ENCODE data around the gene DUSP6. TPM values are rescaled to one million over a fixed set of nuclear protein-coding genes. Genes with fewer than 3 reads are reported as not detected.

Gene DUSP6
- total and polyA plus RNA-seq, 7 donors = 27.0 to 39.7 (median 33.2) TPM

DNA sequence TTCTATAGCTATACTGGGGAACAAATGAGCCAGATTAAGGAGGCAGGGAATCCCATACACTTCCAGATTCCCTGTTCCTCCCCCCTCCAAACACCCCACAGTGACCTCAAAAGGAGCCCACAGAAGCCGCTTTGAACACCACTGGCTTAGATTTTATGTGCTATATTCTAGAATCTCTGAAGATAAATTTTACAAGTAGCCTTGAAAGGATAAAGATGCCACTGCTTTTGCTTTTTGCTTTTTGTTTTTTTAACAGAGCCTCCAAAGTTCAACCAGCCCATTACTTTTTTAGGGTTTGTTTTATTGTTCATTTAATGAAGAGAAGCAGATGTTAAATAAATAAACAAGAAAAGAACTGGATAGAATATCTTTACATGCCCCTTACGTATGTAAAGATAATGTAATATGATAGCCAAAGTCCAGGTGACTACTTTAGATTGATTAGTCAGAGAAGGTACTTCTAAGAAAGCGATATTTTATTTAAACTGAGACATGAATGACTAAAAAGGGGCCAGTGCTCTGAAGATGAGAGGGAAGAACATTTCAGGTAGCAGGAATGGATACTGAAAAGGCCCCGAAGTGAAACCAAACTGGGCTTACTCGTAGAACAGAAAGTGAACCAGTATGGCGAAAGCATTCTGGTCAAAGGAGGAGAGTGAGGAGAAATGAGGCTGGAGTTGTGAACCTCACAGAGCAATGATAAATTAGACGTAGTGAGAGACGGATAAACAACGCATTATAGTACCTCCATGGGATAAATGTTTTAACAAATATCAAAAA, 44.6 kb downstream of the DUSP6 start:
- H3K4me3 ChIP-seq = no peak overlapping the region
- H3K4me1 ChIP-seq = no peaks in the 10 kb centered on the region
- H3K27ac ChIP-seq = no peak overlapping the region
- H3K36me3 ChIP-seq = no peaks in the 10 kb centered on the region
- H3K27me3 ChIP-seq = no peaks in the 10 kb centered on the region
- DNase-seq = no peak
- intact Hi-C loops (cut with DNase I) = no loop called here
- no peaks in the 10 kb centered on the region for H3K9me3 ChIP-seq
- WGBS, 2 donors = 86 to 87% methylated on average over 9 of the region's 9 CpGs
- no peak for TF ChIP-seq POLR2AphosphoS5 (IDR thresholded peaks at IDR 0.05)
- no peak for TF ChIP-seq POLR2A (IDR thresholded peaks at IDR 0.05)
- no peak for TF ChIP-seq EP300 (IDR thresholded peaks at IDR 0.05)
- TF ChIP-seq, protein P1, sequence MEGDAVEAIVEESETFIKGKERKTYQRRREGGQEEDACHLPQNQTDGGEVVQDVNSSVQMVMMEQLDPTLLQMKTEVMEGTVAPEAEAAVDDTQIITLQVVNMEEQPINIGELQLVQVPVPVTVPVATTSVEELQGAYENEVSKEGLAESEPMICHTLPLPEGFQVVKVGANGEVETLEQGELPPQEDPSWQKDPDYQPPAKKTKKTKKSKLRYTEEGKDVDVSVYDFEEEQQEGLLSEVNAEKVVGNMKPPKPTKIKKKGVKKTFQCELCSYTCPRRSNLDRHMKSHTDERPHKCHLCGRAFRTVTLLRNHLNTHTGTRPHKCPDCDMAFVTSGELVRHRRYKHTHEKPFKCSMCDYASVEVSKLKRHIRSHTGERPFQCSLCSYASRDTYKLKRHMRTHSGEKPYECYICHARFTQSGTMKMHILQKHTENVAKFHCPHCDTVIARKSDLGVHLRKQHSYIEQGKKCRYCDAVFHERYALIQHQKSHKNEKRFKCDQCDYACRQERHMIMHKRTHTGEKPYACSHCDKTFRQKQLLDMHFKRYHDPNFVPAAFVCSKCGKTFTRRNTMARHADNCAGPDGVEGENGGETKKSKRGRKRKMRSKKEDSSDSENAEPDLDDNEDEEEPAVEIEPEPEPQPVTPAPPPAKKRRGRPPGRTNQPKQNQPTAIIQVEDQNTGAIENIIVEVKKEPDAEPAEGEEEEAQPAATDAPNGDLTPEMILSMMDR (IDR thresholded peaks at IDR 0.05) = no peak

DNA sequence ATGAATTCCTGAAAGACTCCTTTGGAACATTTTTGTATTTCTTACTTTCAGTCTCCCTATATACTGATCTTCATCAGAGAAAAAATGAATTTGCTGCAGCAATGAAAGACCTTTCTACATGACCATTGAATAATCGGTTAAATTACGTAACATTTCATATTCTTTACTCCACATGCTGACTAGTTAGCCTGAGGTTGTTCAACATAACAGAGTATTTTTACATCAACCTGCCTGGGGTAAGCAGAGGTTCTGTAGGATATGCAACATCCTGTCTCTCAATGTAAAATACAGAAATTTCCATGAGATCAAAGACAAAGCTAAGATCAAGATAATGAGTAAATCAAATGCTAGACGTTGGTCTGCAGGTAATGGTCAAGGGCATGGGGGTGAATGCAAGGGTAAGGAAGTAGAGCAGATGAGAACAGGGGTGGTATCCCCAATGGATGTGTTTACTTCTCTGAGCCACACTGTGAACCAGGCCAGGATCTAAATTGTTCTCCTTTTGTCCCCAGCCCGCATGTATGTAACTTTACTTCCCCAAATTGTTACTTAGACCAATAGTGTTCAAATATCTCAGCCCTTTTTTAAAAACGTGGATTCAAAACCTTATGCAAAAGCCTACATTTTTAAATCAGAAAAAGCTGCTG, 45.4 kb downstream of the DUSP6 start:
- Histone ChIP-seq H3K27ac (no peak overlapping the region), H3K9me3 (no peaks in the 10 kb centered on the region), H3K4me1 (no peaks in the 10 kb centered on the region), H3K36me3 (no peaks in the 10 kb centered on the region), H3K4me3 (no peak overlapping the region), H3K27me3 (no peaks in the 10 kb centered on the region)
- TF ChIP-seq POLR2A (IDR thresholded peaks at IDR 0.05) (no peak), POLR2AphosphoS5 (IDR thresholded peaks at IDR 0.05) (no peak), EP300 (IDR thresholded peaks at IDR 0.05) (no peak)
- DNase-seq = no peak
- 73 to 83% methylated on average over 5 of the region's 5 CpGs for WGBS, 2 donors
- intact Hi-C loops (cut with DNase I) = no loop called here

DNA sequence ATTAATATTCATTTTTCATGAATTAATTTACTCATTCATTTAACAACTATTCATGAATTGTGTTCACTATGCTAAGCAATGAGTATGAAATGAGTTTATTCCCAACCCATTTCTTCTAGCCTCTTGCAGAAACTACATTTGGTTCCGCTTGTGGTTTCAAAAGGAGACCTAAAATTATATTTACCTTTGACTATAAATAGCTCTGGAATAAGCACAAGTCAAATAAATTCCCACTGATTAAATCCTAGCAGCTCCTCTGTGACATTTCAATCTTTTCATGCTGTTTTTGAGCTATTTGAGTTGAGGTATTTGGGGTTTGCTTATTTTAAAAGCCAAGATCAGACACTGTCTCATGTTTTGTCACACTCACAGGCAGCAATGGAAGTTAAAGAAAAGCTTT, 46.9 kb downstream of the DUSP6 start:
- 54 to 65% methylated on average over 1 of the region's 1 CpG for WGBS, 2 donors
- Histone ChIP-seq H3K36me3 (no peaks in the 10 kb centered on the region), H3K4me1 (no peaks in the 10 kb centered on the region), H3K9me3 (no peaks in the 10 kb centered on the region), H3K27me3 (no peaks in the 10 kb centered on the region), H3K27ac (no peak overlapping the region), H3K4me3 (no peak overlapping the region)
- intact Hi-C loops (cut with DNase I) = no loop called here
- no peak for DNase-seq
- no peak for TF ChIP-seq POLR2A (IDR thresholded peaks at IDR 0.05)
- TF ChIP-seq, protein P1 (IDR thresholded peaks at IDR 0.05) = no peak
- TF ChIP-seq EP300 (IDR thresholded peaks at IDR 0.05) = no peak
- no peak for TF ChIP-seq POLR2AphosphoS5 (IDR thresholded peaks at IDR 0.05)

DNA sequence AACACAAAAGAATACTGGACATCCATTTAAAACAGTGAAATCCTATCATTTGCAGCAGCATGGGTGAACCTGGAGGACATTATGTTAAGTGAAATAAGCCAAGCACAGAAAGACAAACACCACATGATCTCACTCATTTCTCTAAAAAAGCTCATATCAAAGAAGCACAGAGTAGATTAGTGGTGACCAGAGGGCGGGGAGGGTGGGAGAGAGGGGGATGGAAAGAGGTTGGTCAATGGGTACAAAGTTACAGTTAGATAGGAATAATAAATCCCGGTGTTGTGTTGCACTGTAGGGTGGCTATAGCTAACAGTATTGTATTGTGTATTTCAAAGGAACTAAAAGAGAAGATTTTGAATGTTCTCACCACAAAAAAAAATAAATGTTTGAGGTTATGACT, 52.4 kb downstream of the DUSP6 start:
- intact Hi-C loops (cut with DNase I) = no loop called here
- no peak for DNase-seq

DNA sequence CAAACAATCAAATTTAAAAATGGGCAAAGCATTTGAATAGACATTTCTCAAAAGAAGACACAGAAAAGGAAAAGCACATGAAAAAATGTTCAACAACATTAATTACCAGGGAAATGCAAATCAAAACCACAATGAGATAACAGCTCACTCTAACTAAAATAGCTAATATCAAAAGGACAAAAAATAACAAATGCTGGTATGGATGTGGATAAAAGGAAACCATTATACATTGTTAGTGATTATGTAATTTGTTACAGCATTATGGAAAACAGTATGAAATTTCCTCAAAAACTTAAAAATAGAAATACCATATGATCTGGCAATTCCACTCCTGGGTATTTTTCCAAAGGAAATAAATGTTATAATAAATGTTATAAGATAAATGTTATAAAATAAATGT, 52.9 kb downstream of the DUSP6 start:
- intact Hi-C loops (cut with DNase I) = no loop called here
- Histone ChIP-seq H3K4me1 (no peaks in the 10 kb centered on the region), H3K27ac (no peak overlapping the region), H3K36me3 (no peaks in the 10 kb centered on the region), H3K27me3 (no peaks in the 10 kb centered on the region), H3K4me3 (no peak overlapping the region), H3K9me3 (no peaks in the 10 kb centered on the region)
- DNase-seq = no peak
- TF ChIP-seq EP300 (IDR thresholded peaks at IDR 0.05) = no peak
- TF ChIP-seq, protein P1 (IDR thresholded peaks at IDR 0.05) = no peak
- TF ChIP-seq POLR2AphosphoS5 (IDR thresholded peaks at IDR 0.05) = no peak
- TF ChIP-seq POLR2A (IDR thresholded peaks at IDR 0.05) = no peak

More for the DNA sequence above, 52.4 kb downstream of the DUSP6 start:
- no peak for TF ChIP-seq EP300 (IDR thresholded peaks at IDR 0.05)
- no peak for TF ChIP-seq POLR2AphosphoS5 (IDR thresholded peaks at IDR 0.05)
- no peak for TF ChIP-seq POLR2A (IDR thresholded peaks at IDR 0.05)
- TF ChIP-seq, protein P1 (IDR thresholded peaks at IDR 0.05) = no peak
- Histone ChIP-seq H3K9me3 (no peaks in the 10 kb centered on the region), H3K4me1 (no peaks in the 10 kb centered on the region), H3K27ac (no peak overlapping the region), H3K36me3 (no peaks in the 10 kb centered on the region), H3K4me3 (no peak overlapping the region), H3K27me3 (no peaks in the 10 kb centered on the region)
- WGBS, 2 donors = 68 to 91% methylated on average over 2 of the region's 2 CpGs
